ENCODE results near the gene UPF3A. TPM values are rescaled to one million over a fixed set of nuclear protein-coding genes. Genes with fewer than 3 reads are reported as not detected.

The UPF3A gene
- total and polyA plus RNA-seq, 2 experiments from 2014 or later: 25.3 to 50.8 TPM

DNA sequence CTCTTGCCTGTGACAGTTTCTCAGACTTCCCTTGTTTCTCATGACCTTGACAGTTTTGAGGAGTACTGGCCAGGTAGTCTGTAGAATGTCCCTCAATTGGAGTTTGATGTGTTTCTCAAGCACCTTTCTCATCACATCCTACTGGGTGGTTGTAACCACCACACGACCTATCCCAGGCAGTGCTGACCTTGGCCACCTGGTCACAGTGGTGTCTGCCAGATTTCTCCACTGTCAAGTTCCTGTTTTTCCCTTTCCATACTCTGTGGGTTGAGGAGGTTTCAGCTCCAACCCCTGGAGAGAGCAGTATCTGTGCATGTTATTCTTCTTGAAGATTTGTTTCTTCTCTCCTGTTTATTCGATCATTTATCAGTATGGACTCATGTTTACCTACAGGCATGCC lies 8.4 kb upstream of the UPF3A start:
- Histone ChIP-seq H4K20me1 (ENCODE audit: insufficient read depth) (no peaks in the 10 kb centered on the region), H3K36me3 (ENCODE audit: low read depth) (peaks cover 69% of the 10 kb centered on the region), H3K79me2 (ENCODE audit: insufficient read depth) (0 out of 2 replicates have a peak, but pooled peaks cover 14% of the 10 kb centered on the region), H3K4me1 (ENCODE audit: insufficient read depth) (no peaks in the 10 kb centered on the region), H3K9me2 (ENCODE audit: insufficient read depth) (no peaks in the 10 kb centered on the region), H3K4me3 (no peak overlapping the region), H2AFZ (no peak overlapping the region), H3K9me3 (ENCODE audit: low read depth) (no peaks in the 10 kb centered on the region), H3K4me2 (ENCODE audit: unreplicated experiment) (no peak overlapping the region), H3K9ac (no peak overlapping the region), H3F3A (ENCODE audit: insufficient read depth) (peaks cover 26% of the 10 kb centered on the region), H3K27me3 (replicated peaks; ENCODE audit: insufficient read depth) (no peaks in the 10 kb centered on the region), H3K27ac (no peak overlapping the region)
- 96 to 100% methylated on average over 2 of the region's 2 CpGs for WGBS, 2 experiments (ENCODE audit: low coverage in 1 of 2, low lambda C conversion rate in 2 of 2, missing lambda C conversion rate in 2 of 2)
- DNase-seq: no peak
- TF ChIP-seq EZH2phosphoT487 (IDR thresholded peaks at IDR 0.05; ENCODE audit: insufficient read depth, low read depth) (no peak), EZH2 (IDR thresholded peaks at IDR 0.05; ENCODE audit: insufficient read depth, poor library complexity, severe bottlenecking) (no peak)
- in situ Hi-C loops (cut with MboI): no loop called here

DNA sequence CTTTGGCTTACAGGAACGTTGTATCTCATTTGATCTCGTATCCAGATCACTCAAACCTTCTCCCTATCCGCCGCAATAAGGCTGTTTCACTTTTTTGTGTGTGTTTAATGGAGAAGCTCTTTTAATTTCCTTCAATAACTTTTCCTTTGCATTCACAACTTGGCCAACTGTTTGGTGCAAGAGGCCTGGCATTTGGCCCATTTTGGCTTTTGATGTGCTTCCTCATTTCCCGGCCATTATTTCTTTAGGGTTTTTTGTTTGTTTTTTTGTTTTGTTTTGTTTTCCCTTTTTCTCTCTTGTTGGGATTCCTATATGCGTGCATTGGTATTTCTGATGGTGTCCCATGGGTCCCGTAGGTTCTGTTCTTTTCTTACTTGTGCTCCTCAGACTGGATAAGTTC lies 6.1 kb upstream of the UPF3A start:
- H3K9me2 ChIP-seq (ENCODE audit: insufficient read depth): no peaks in the 10 kb centered on the region
- H3K9me3 ChIP-seq (ENCODE audit: low read depth): no peaks in the 10 kb centered on the region
- in situ Hi-C loops (cut with MboI): no loop called here
- no peak overlapping the region for H3K9ac ChIP-seq
- no peak overlapping the region for H3K4me3 ChIP-seq
- DNase-seq: peak; percentile 28
- TF ChIP-seq EZH2 (IDR thresholded peaks at IDR 0.05; ENCODE audit: insufficient read depth, poor library complexity, severe bottlenecking) (no peak), EZH2phosphoT487 (IDR thresholded peaks at IDR 0.05; ENCODE audit: insufficient read depth, low read depth) (no peak)
- H3F3A ChIP-seq (ENCODE audit: insufficient read depth): peaks cover 49% of the 10 kb centered on the region
- H3K4me2 ChIP-seq (ENCODE audit: unreplicated experiment): no peak overlapping the region
- H3K27ac ChIP-seq: no peak overlapping the region
- no peaks in the 10 kb centered on the region for H4K20me1 ChIP-seq (ENCODE audit: insufficient read depth)
- H2AFZ ChIP-seq: no peak overlapping the region
- H3K36me3 ChIP-seq (ENCODE audit: low read depth): peaks cover 58% of the 10 kb centered on the region
- H3K79me2 ChIP-seq (ENCODE audit: insufficient read depth): 0 out of 2 replicates have a peak, but pooled peaks cover 6% of the 10 kb centered on the region
- H3K4me1 ChIP-seq (ENCODE audit: insufficient read depth): peaks cover 8% of the 10 kb centered on the region
- H3K27me3 ChIP-seq (replicated peaks; ENCODE audit: insufficient read depth): no peaks in the 10 kb centered on the region
- 85 to 87% methylated on average over 7 of the region's 7 CpGs for WGBS, 2 experiments (ENCODE audit: low coverage in 1 of 2, low lambda C conversion rate in 2 of 2, missing lambda C conversion rate in 2 of 2)

DNA sequence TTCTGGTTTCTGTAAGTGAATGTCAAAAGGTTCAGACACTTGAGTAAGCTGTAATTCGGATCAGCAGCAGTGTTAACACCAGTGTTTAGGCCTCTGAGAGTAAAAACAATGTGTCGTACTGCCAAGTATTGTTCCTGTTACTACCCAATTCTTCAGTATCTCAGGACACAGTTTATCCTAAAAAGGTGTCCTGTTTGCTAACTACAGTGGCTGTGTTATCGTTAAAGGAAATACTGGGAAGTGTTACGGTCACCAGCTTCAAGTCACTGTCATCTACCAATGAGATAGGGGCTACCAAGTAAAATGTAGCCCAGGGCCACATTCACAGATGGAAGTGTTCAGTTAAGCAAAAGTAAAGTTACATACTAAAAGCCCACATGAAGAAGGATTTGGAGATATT lies 2.3 kb upstream of the UPF3A start:
- peaks cover 59% of the 10 kb centered on the region for H3F3A ChIP-seq (ENCODE audit: insufficient read depth)
- H3K9ac ChIP-seq: peak overlapping the region; percentile 88; the same call in 1 of the 2 replicates
- peak overlapping the region; percentile 98 for H3K27ac ChIP-seq
- H4K20me1 ChIP-seq (ENCODE audit: insufficient read depth): no peaks in the 10 kb centered on the region
- WGBS, 2 experiments (ENCODE audit: low coverage in 1 of 2, low lambda C conversion rate in 2 of 2, missing lambda C conversion rate in 2 of 2): 95 to 96% methylated on average over 4 of the region's 4 CpGs
- peaks cover 27% of the 10 kb centered on the region for H3K4me1 ChIP-seq (ENCODE audit: insufficient read depth)
- no peaks in the 10 kb centered on the region for H3K9me2 ChIP-seq (ENCODE audit: insufficient read depth)
- no peaks in the 10 kb centered on the region for H3K27me3 ChIP-seq (replicated peaks; ENCODE audit: insufficient read depth)
- H2AFZ ChIP-seq: no peak overlapping the region
- H3K79me2 ChIP-seq (ENCODE audit: insufficient read depth): peaks cover 19% of the 10 kb centered on the region
- TF ChIP-seq EZH2 (IDR thresholded peaks at IDR 0.05; ENCODE audit: insufficient read depth, poor library complexity, severe bottlenecking) (no peak), EZH2phosphoT487 (IDR thresholded peaks at IDR 0.05; ENCODE audit: insufficient read depth, low read depth) (no peak)
- no peak overlapping the region for H3K4me3 ChIP-seq
- in situ Hi-C loops (cut with MboI): no loop called here
- H3K36me3 ChIP-seq (ENCODE audit: low read depth): peaks cover 31% of the 10 kb centered on the region
- H3K9me3 ChIP-seq (ENCODE audit: low read depth): no peaks in the 10 kb centered on the region
- H3K4me2 ChIP-seq (ENCODE audit: unreplicated experiment): no peak overlapping the region
- no peak for DNase-seq

DNA sequence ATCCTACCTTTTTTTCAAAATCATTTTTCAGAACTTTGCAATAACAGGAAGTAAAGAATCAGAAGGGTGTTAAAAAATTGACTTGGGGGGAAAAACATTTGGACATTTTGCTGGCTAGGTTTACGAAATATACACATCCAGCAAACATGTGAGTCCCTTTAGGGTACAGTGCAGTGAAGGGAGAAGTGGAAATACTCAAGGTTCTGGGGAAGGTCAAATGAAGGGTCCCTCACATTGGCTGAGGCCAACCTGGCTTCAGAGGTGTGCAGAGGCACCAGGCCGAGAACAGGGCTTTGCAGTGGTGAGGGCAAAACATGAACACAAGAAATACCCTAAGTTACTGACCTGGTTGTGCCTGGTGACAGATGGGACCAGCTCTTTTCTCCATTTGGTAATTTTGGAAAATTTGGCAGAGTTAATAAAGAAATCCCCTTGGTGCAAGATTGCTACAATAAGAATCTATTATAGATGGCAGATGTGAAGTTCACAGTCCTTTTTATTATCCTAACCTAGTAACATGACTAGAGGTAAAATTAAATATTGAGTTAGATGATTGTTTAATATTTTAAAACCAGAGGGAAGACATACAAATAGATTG lies 1.5 kb upstream of the UPF3A start:
- Histone ChIP-seq H3K4me1 (ENCODE audit: insufficient read depth) (peaks cover 29% of the 10 kb centered on the region), H3K27me3 (replicated peaks; ENCODE audit: insufficient read depth) (no peaks in the 10 kb centered on the region), H3K79me2 (ENCODE audit: insufficient read depth) (peaks cover 27% of the 10 kb centered on the region), H3K9me3 (ENCODE audit: low read depth) (no peaks in the 10 kb centered on the region), H3K4me3 (peak overlapping the region; percentile 93; the same call in 1 of the 2 replicates), H4K20me1 (ENCODE audit: insufficient read depth) (no peaks in the 10 kb centered on the region), H2AFZ (peak overlapping the region; percentile 82; the same call in 1 of the 2 replicates), H3K36me3 (ENCODE audit: low read depth) (peaks cover 24% of the 10 kb centered on the region; the same call in 1 of the 2 replicates), H3F3A (ENCODE audit: insufficient read depth) (peaks cover 53% of the 10 kb centered on the region), H3K9ac (peak overlapping the region; percentile 88), H3K27ac (peak overlapping the region; percentile 98), H3K9me2 (ENCODE audit: insufficient read depth) (no peaks in the 10 kb centered on the region), H3K4me2 (ENCODE audit: unreplicated experiment) (peak overlapping the region; percentile 87)
- WGBS, 2 experiments (ENCODE audit: low coverage in 1 of 2, low lambda C conversion rate in 2 of 2, missing lambda C conversion rate in 2 of 2): 81 to 83% methylated on average over 2 of the region's 2 CpGs
- in situ Hi-C loops (cut with MboI): no loop called here
- no peak for DNase-seq
- no peak for TF ChIP-seq EZH2phosphoT487 (IDR thresholded peaks at IDR 0.05; ENCODE audit: insufficient read depth, low read depth)
- TF ChIP-seq EZH2 (IDR thresholded peaks at IDR 0.05; ENCODE audit: insufficient read depth, poor library complexity, severe bottlenecking): no peak
